ENCODE results near the gene PTP4A2.

GRCh38 chr1:31888291-31888690, 49.9 kb downstream of the PTP4A2 start:
- no peak for TF ChIP-seq CTCF (IDR thresholded peaks at IDR 0.05)
- no peak for TF ChIP-seq POLR2AphosphoS5 (IDR thresholded peaks at IDR 0.05)
- TF ChIP-seq POLR2A (IDR thresholded peaks at IDR 0.05): no peak

All from breast epithelium (tissue), 3 donors.